Neural cell (in vitro differentiated cells): Measurements from ENCODE around the gene ACTL8. TPM values are rescaled to one million over a fixed set of nuclear protein-coding genes. Genes with fewer than 3 reads are reported as not detected.

Source experiments
- H2AFZ ChIP-seq: fragments of 200-600, 300-800 bp; sonication (generic), shearing (Covaris generic); 2 replicates; pipeline ENCODE4 v1.6.0; 2014; ENCODE audit warnings: low read depth, mild to moderate bottlenecking, antibody characterized with exemption, low read length, moderate library complexity
- H3F3A ChIP-seq: fragments of 200-600 bp; shearing (Covaris generic); 2 replicates; pipeline ENCODE4 v1.6.1; 2016; ENCODE audit warnings: mild to moderate bottlenecking, moderate library complexity, mixed read lengths, antibody characterized with exemption, low read length; ENCODE audit not compliant: insufficient read depth, poor library complexity, severe bottlenecking
- H3K27ac ChIP-seq: fragments of 200-600, 300-800 bp; sonication (generic), shearing (Covaris generic); 2 replicates; pipeline ENCODE4 v1.5.1; 2014; ENCODE audit warnings: mild to moderate bottlenecking, low read length, moderate library complexity
- H3K27me3 ChIP-seq: fragments of 300-800, 200-600 bp; sonication (generic), shearing (Covaris generic); 2 replicates; pipeline ENCODE4 v1.6.0; 2014; ENCODE audit warnings: mild to moderate bottlenecking, low read depth, low read length, moderate library complexity; ENCODE audit not compliant: insufficient read depth
- H3K36me3 ChIP-seq: fragments of 300-800, 200-600 bp; sonication (generic), shearing (Covaris generic); 2 replicates; pipeline ENCODE4 v1.5.1; 2014; ENCODE audit warnings: mild to moderate bottlenecking, antibody characterized with exemption, low read length, moderate library complexity; ENCODE audit not compliant: insufficient read depth
- H3K4me2 ChIP-seq: fragments of 300-800, 200-600 bp; sonication (generic), shearing (Covaris generic); 2 replicates; pipeline ENCODE4 v1.6.0; 2014; ENCODE audit warnings: mild to moderate bottlenecking, low read length
- H3K4me3 ChIP-seq: fragments of 300-800, 200-600 bp; sonication (generic), shearing (Covaris generic); 2 replicates; pipeline ENCODE4 v1.5.1; 2014; ENCODE audit warnings: mild to moderate bottlenecking, low read length, moderate library complexity
- H3K79me2 ChIP-seq: fragments of 200-600 bp; shearing (Covaris generic); replicated peaks from 2 replicates; pipeline ENCODE4 v1.6.0; 2014; ENCODE audit warnings: mild to moderate bottlenecking, low read length, moderate library complexity; ENCODE audit not compliant: insufficient read depth
- H3K9ac ChIP-seq: fragments of 300-800, 200-600 bp; sonication (generic), shearing (Covaris generic); 2 replicates; pipeline ENCODE4 v1.6.1; 2016; ENCODE audit warnings: mild to moderate bottlenecking, low read length, mixed read lengths
- H3K9me2 ChIP-seq: fragments of 200-600 bp; shearing (Covaris generic); 2 replicates; pipeline ENCODE4 v1.6.1; 2016; ENCODE audit warnings: mild to moderate bottlenecking, low read length, mixed read lengths; ENCODE audit not compliant: insufficient read depth
- H3K9me3 ChIP-seq: fragments of 200-600, 300-800 bp; sonication (generic), shearing (Covaris generic); 2 replicates; pipeline ENCODE4 v1.6.1; 2016; ENCODE audit warnings: mild to moderate bottlenecking, mixed run types, low read length, moderate library complexity, mixed read lengths
- H4K20me1 ChIP-seq: fragments of 200-600 bp; shearing (Covaris generic); 2 replicates; pipeline ENCODE4 v1.6.1; 2016; ENCODE audit warnings: mild to moderate bottlenecking, mixed run types; ENCODE audit not compliant: insufficient read depth
- CTCF ChIP-seq: fragments of 450-650 bp; IDR thresholded peaks from 2 replicates; pipeline ENCODE4 v1.5.1; 2014; ENCODE audit warnings: antibody characterized with exemption, mild to moderate bottlenecking, moderate library complexity; ENCODE audit not compliant: poor library complexity, severe bottlenecking
- EP300 ChIP-seq: fragments of 450-650 bp; conservative IDR thresholded peaks from 2 replicates; pipeline ENCODE4 v1.6.1; 2014; ENCODE audit warnings: antibody characterized with exemption, mild to moderate bottlenecking, moderate library complexity; ENCODE audit not compliant: poor library complexity, severe bottlenecking
- EZH2 ChIP-seq: fragments of 200-600, 300-800 bp; shearing (Covaris generic), sonication (generic); IDR thresholded peaks from 2 replicates; pipeline ENCODE4 v1.6.1; 2014; ENCODE audit warnings: antibody characterized with exemption, low read length, borderline replicate concordance, mild to moderate bottlenecking; ENCODE audit not compliant: insufficient read depth, poor library complexity, severe bottlenecking
- MXI1 ChIP-seq: fragments of 450-650 bp; conservative IDR thresholded peaks from 2 replicates; pipeline ENCODE4 v1.6.1; 2014; ENCODE audit warnings: antibody characterized with exemption, mild to moderate bottlenecking; ENCODE audit not compliant: poor library complexity, severe bottlenecking
- POLR2AphosphoS5 ChIP-seq: IDR thresholded peaks from 2 replicates; pipeline ENCODE4 v1.6.1; 2012
- RAD21 ChIP-seq: fragments of 450-650 bp; conservative IDR thresholded peaks from 2 replicates; pipeline ENCODE4 v1.6.1; 2014; ENCODE audit warnings: antibody characterized with exemption, mild to moderate bottlenecking, moderate library complexity
- REST ChIP-seq: IDR thresholded peaks from 2 replicates; pipeline ENCODE4 v1.6.1; 2012; ENCODE audit warnings: borderline replicate concordance
- SMC3 ChIP-seq: fragments of 450-650 bp; conservative IDR thresholded peaks from 2 replicates; pipeline ENCODE4 v1.6.1; 2014; ENCODE audit warnings: antibody characterized with exemption, mild to moderate bottlenecking, moderate library complexity; ENCODE audit not compliant: poor library complexity
- TAF1 ChIP-seq: IDR thresholded peaks from 2 replicates; pipeline ENCODE4 v1.6.1; 2012; ENCODE audit warnings: low read depth
- polyA plus RNA-seq: library from polyadenylated mRNA; depleted of rRNA; stranded (reverse); fragments of >200 nt; gene quantifications from 2 replicates; pipeline ENCODE4 v1.2.3, GENCODE V29; 2014

The ACTL8 gene
- polyA plus RNA-seq, 1 donor from 2014 or later: not detected

DNA sequence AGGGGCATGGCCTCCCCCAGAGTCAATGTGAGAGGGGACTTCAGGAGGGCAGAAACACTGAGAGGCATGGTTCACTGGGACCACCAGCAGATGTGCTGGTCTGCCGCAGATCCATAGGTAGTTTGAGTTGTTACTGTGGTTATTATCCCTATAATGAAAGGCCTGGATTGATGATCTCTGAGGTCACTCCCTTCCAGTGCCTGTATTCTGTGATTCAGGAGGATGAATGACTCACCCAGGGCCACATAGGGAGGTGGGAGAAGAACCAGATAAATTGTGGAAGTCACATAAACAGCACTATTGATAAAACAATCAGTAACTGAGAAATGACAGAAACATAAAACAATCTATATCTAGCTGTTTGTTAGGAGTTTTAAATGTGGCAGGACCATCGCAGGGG lies 22.7 kb upstream of the ACTL8 start:
- H3K36me3 ChIP-seq: no peaks in the 10 kb centered on the region
- no peaks in the 10 kb centered on the region for H3K9me3 ChIP-seq
- no peak overlapping the region for H3K9ac ChIP-seq
- no peaks in the 10 kb centered on the region for H3K9me2 ChIP-seq
- H3K4me3 ChIP-seq: no peak overlapping the region
- H3K79me2 ChIP-seq: no peaks in the 10 kb centered on the region
- no peaks in the 10 kb centered on the region for H4K20me1 ChIP-seq
- no peak overlapping the region for H3K4me2 ChIP-seq
- H2AFZ ChIP-seq: no peak overlapping the region
- no peak overlapping the region for H3K27ac ChIP-seq
- H3K27me3 ChIP-seq: no peaks in the 10 kb centered on the region
- TF ChIP-seq EP300 (no peak), EZH2 (no peak), REST (no peak)
- no peaks in the 10 kb centered on the region for H3F3A ChIP-seq

- H3K9ac ChIP-seq: no peak overlapping the region
- no peaks in the 10 kb centered on the region for H3K9me3 ChIP-seq
- no peaks in the 10 kb centered on the region for H3K79me2 ChIP-seq
- no peak overlapping the region for H2AFZ ChIP-seq
- H3K36me3 ChIP-seq: no peaks in the 10 kb centered on the region
- H3K27me3 ChIP-seq: no peaks in the 10 kb centered on the region
- TF ChIP-seq TAF1 (no peak), MXI1 (no peak), RAD21 (no peak), CTCF (no peak), REST (no peak), SMC3 (no peak), POLR2AphosphoS5 (no peak), EZH2 (no peak), EP300 (no peak)
- H3K9me2 ChIP-seq: no peaks in the 10 kb centered on the region
- H3F3A ChIP-seq: no peaks in the 10 kb centered on the region
- H4K20me1 ChIP-seq: no peaks in the 10 kb centered on the region
- no peak overlapping the region for H3K4me2 ChIP-seq
- no peak overlapping the region for H3K4me3 ChIP-seq
- no peak overlapping the region for H3K27ac ChIP-seq
Observed at GRCh38 chr1:17733661-17734060, 21.5 kb upstream of the ACTL8 start.
